Measurements from ENCODE around the gene JOSD1.

JOSD1 gene

GRCh38 chr22:38700789-38701628 is at the start of gene JOSD1:
JOSD1 (minus strand) TSS chr22:38700943; CDS start chr22:38699987, 956 bp downstream.
- DNase-seq, result peak; percentile 77

- DNase-seq, result no peak
Measured at GRCh38 chr22:38750104-38750503, 49.4 kb upstream of the JOSD1 start.

- no peak for DNase-seq
Measured at GRCh38 chr22:38748487-38749136, 47.9 kb upstream of the JOSD1 start.

GRCh38 chr22:38745676-38746460 is 45.1 kb upstream of the JOSD1 start:
- DNase-seq, result no peak

- no peak for DNase-seq
Measured at GRCh38 chr22:38744981-38745380, 44.2 kb upstream of the JOSD1 start.

- no peak for DNase-seq
Measured at GRCh38 chr22:38742176-38742942, 41.6 kb upstream of the JOSD1 start.

- no peak for DNase-seq
Measured at GRCh38 chr22:38741576-38741975, 40.8 kb upstream of the JOSD1 start.

GRCh38 chr22:38741166-38741565 is 40.4 kb upstream of the JOSD1 start:
- DNase-seq, result no peak

- DNase-seq, result no peak
Measured at GRCh38 chr22:38740754-38741153, 40.0 kb upstream of the JOSD1 start.

GRCh38 chr22:38740116-38740723 is 39.5 kb upstream of the JOSD1 start:
- DNase-seq, result no peak

GRCh38 chr22:38739300-38740055 is 38.7 kb upstream of the JOSD1 start:
- no peak for DNase-seq

- DNase-seq, result no peak
Measured at GRCh38 chr22:38738475-38739070, 37.8 kb upstream of the JOSD1 start.

- no peak for DNase-seq
Measured at GRCh38 chr22:38737302-38738060, 36.7 kb upstream of the JOSD1 start.

- no peak for DNase-seq
Measured at GRCh38 chr22:38736257-38736570, 35.5 kb upstream of the JOSD1 start.

GRCh38 chr22:38735465-38736256 is 34.9 kb upstream of the JOSD1 start:
- DNase-seq, result no peak

- no peak for DNase-seq
Measured at GRCh38 chr22:38735126-38735464, 34.4 kb upstream of the JOSD1 start.

- no peak for DNase-seq
Measured at GRCh38 chr22:38734421-38735100, 33.8 kb upstream of the JOSD1 start.

GRCh38 chr22:38733724-38734381 is 33.1 kb upstream of the JOSD1 start:
- peak; percentile 87 for DNase-seq

- DNase-seq, result no peak
Measured at GRCh38 chr22:38733329-38733723, 32.6 kb upstream of the JOSD1 start.
